Measurements from ENCODE around the gene PPM1H.

GRCh38 chr12:62849398-62849797 is 85.6 kb downstream of the PPM1H start:
- TF ChIP-seq CTCF (IDR thresholded peaks at IDR 0.05), result no peak
- no peak for TF ChIP-seq POLR2A (IDR thresholded peaks at IDR 0.05)

All from lower leg skin (tissue), 3 donors.